Suprapubic skin (tissue), 4 donors: ENCODE data around the gene GPC5.

Experiments used
- EP300 ChIP-seq: sonication (generic); formaldehyde crosslinking; IDR thresholded peaks from one replicate; pipeline ENCODE4 v1.6.1; 2017; ENCODE audit warnings: antibody characterized with exemption
- POLR2A ChIP-seq, 2 donors: fragments of 450-650 bp; IDR thresholded peaks; one replicate each; pipeline ENCODE4 v1.6.1; 2017; ENCODE audit warnings: antibody characterized with exemption in 2 of 2, mild to moderate bottlenecking in 2 of 2, moderate library complexity in 2 of 2
- POLR2AphosphoS5 ChIP-seq, 3 donors: sonication (generic); formaldehyde crosslinking; IDR thresholded peaks; one replicate each; pipeline ENCODE4 v1.6.1; 2017; ENCODE audit warnings: antibody characterized with exemption in 3 of 3
- TF ChIP-seq, protein P1 (sequence below), 2 donors: fragments of 200-600 bp in 1 of 2; fragments of 450-650 bp in 1 of 2; sonication (generic) in 1 of 2; IDR thresholded peaks; one replicate each; pipeline ENCODE4 v1.5.1; 2016 to 2019; ENCODE audit warnings: antibody characterized with exemption in 2 of 2, mild to moderate bottlenecking in 1 of 2, moderate library complexity in 1 of 2

DNA sequence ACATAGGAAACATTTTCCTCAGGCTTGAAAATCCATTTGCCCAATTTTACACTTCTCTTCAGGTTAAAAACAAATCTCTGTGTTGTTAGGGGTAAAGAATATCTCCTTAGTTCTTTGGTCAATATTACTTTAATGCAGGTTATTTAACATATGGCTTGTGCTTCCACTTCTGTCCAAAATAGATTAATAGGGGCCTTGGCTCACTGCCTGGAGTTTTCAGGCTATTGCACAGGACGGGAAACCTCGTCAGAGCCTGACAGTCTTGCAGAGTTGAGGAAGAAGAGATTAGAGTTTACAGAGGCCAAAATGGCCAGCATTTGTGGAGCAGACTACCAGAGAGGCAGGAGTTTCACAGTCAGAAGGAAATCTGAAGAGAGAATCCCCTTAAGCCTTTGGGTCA, 964.3 kb downstream of the GPC5 start:
- TF ChIP-seq POLR2A (IDR thresholded peaks at IDR 0.05) (no peak), POLR2AphosphoS5 (IDR thresholded peaks at IDR 0.05) (no peak), EP300 (no peak)
- TF ChIP-seq, protein P1, sequence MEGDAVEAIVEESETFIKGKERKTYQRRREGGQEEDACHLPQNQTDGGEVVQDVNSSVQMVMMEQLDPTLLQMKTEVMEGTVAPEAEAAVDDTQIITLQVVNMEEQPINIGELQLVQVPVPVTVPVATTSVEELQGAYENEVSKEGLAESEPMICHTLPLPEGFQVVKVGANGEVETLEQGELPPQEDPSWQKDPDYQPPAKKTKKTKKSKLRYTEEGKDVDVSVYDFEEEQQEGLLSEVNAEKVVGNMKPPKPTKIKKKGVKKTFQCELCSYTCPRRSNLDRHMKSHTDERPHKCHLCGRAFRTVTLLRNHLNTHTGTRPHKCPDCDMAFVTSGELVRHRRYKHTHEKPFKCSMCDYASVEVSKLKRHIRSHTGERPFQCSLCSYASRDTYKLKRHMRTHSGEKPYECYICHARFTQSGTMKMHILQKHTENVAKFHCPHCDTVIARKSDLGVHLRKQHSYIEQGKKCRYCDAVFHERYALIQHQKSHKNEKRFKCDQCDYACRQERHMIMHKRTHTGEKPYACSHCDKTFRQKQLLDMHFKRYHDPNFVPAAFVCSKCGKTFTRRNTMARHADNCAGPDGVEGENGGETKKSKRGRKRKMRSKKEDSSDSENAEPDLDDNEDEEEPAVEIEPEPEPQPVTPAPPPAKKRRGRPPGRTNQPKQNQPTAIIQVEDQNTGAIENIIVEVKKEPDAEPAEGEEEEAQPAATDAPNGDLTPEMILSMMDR (IDR thresholded peaks at IDR 0.05) = no peak
